Astrocyte of the spinal cord (primary cell): ENCODE results near the gene PEAK3.

Experiments used
- DNase-seq: peaks from one replicate; pipeline ENCODE4 v3.0.0; 2011; ENCODE audit warnings: low read depth, low spot score
- H3K4me3 ChIP-seq: 2 replicates; pipeline ENCODE4 v1.5.1; 2011; ENCODE audit warnings: low read depth, mild to moderate bottlenecking, low read length, moderate library complexity
- CTCF ChIP-seq: IDR thresholded peaks from 2 replicates; pipeline ENCODE4 v1.5.1; 2012; ENCODE audit warnings: low read depth, mild to moderate bottlenecking, low read length, inconsistent platforms
- in situ Hi-C: cut with HindIII; loops from 2 replicates; pipeline ENCODE4 v1.10.0; 2017; ENCODE audit warnings: low sequenced_read_pairs

PEAK3 gene

GRCh38 chr19:2253106-2254063 lies 28.6 kb downstream of the PEAK3 start:
- peak; percentile 30 for TF ChIP-seq CTCF
- H3K4me3 ChIP-seq, result no peak overlapping the region
- DNase-seq, result no peak
- in situ Hi-C loops, result no loop called here

- no peak for DNase-seq
- in situ Hi-C loops, result no loop called here
- no peak for TF ChIP-seq CTCF
- no peak overlapping the region for H3K4me3 ChIP-seq
These were observed 29.2 kb downstream of the PEAK3 start for GRCh38 chr19:2252797-2253105.

GRCh38 chr19:2252055-2252796 lies 29.7 kb downstream of the PEAK3 start:
- in situ Hi-C loops, result no loop called here
- TF ChIP-seq CTCF, result no peak
- no peak for DNase-seq
- no peak overlapping the region for H3K4me3 ChIP-seq

GRCh38 chr19:2251106-2252054 lies 30.6 kb downstream of the PEAK3 start:
- TF ChIP-seq CTCF, result no peak
- no peak for DNase-seq
- in situ Hi-C loops, result no loop called here
- H3K4me3 ChIP-seq, result no peak overlapping the region

GRCh38 chr19:2250766-2251105 lies 31.2 kb downstream of the PEAK3 start:
- no peak overlapping the region for H3K4me3 ChIP-seq
- no peak for TF ChIP-seq CTCF
- DNase-seq, result no peak
- in situ Hi-C loops, result no loop called here
